NCI-H524 treated with DMSO at 0.1 percent for 48 hours (cell line): ENCODE data around the gene TWIST2.

ENCODE experiments used
- DNase-seq: peaks from one replicate; lab custom pipeline; 2025; lab: John Stamatoyannopoulos, UW

Gene TWIST2

DNA sequence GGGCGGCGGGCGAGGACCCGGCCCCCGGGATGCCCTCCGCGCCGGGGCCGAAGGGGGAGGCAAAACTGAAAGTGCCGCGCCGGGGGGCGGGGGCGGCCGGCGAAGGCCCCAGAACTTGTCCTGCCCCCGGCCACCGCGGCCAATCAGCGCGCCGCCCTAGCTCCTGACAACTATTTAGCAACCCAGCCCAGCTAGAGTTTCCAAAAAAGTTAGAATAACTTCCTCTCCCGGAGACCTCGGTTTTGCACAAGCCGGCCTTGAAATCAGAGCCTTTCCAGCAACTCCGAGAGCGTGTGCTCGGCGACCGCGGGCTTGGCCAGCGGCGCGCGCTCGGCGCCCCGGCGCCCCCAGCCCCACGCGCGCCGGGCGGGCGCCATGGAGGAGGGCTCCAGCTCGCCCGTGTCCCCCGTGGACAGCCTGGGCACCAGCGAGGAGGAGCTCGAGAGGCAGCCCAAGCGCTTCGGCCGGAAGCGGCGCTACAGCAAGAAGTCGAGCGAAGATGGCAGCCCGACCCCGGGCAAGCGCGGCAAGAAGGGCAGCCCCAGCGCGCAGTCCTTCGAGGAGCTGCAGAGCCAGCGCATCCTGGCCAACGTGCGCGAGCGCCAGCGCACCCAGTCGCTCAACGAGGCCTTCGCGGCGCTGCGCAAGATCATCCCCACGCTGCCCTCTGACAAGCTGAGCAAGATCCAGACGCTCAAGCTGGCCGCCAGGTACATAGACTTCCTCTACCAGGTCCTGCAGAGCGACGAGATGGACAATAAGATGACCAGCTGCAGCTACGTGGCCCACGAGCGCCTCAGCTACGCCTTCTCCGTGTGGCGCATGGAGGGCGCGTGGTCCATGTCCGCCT, at the start of gene TWIST2:
Gene TWIST2 (plus strand): TSS at position 245 of the 850 bp plus-strand sequence. CDS start 131 bp downstream, at position 376.
- no peak for DNase-seq

DNA sequence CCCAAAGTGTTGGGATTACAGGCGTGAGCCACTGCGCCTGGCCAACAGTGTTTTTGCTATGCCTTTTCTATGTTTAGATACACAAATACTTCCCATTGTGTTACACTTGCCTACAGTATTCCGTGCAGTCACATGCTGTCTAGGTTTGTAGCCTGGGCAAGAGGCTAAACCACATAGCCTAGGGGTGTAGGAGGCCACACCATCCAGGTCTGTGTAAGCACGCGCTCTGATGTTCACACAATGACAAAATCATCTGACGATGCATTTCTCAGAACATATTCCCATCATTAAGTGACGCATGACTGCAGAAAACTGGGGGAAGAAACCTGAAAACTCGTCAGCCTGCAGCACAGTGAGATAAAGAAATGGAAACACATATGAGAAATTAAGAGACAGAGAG, 46.1 kb upstream of the TWIST2 start:
- DNase-seq: no peak

DNA sequence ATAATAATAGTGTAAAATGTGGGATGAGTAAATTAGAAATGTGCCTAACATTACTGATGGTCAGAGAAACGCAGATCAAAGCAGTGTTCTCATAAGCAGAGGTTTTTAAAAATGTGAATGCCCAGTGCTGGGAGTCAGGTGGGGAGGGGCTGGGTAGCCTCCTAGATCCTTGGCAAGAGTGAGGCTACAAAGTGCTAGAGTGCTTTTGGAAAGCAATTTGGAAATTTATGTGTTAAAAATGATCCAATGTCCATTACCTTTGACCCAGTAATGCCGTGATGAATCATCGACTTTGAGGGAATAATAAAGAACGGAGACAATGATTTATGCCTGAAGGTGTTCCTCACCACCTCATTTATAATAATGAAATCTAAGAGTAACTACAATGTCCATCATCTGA, 44.9 kb upstream of the TWIST2 start:
- DNase-seq: no peak

DNA sequence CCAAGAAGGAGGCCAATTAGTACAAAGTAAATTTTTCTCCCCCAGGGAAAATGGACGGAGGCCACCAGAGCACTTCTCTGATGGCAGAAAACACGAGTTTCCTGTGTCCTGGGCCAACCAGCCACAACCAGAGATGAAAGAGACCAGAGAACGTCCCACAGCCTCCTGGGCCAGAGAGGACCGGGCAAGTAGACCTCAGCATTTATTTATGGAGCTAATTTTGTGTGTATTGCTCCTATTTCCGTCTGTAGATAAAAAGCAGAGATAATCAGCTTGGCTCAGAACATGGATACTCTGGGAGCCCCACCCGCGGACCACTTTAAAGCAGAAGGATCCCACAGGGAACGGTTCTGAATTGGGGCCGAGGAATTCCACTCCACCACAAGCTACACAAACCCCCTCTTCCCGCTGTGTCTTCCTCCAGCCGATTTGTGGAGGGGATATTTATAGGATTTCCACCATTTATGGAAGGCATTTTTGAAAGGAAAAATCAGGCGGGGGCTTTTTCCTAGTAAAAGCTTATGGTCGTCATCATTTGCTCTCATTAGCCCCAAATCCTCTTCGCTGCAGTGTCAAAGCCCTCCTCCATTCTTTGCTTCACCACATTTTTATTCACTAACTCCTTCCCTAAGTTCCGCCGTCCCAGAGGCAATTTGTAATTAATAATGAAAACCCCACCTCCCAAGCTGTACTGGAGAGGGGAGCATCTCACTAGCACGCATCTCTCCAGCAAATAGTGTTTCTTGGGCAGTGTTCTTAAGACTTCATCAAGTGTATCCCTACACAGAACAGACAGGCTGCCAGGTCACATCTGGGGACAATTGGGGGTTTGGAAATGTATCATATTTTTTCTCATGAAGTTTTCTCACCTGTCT, 43.7 kb upstream of the TWIST2 start:
- DNase-seq: no peak

DNA sequence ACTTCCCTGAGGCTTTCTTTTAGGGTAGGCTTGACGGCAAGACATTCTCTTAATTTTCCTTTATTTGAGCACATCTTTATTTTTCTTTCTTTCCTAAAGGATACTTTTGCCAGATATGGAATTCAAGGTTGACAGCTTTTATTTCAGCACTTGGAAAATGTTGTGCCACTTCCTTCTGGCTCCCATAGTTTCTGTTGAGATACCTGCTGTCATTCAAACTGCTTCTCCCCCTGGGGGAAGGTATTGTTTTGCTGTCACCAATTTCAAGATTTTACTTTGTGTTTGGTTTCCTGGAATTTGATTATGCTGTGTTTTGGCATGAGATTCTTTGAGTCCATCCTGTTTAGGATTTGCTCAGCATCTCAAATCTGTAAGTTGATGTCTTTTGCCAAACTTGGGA, 39.1 kb upstream of the TWIST2 start:
- DNase-seq: no peak

DNA sequence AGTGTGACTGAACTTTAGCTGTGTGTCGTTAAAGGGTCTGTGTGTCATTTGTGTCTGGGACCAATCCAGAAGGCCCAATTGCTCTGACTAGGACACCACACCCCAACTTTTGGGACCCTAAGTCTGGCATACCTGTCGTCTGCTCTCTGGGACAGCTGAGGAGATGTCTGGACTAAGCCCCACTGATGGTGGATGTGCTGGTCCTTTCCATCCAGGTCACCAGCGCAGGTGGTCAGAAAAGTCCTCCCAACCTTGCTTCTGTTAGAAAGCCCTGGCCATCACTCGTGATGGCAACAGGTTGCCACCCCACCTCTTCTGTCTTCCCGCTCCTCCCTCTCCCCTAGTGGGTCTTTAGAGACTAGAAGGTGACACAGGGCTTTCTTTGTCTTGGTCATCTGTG, 37.6 kb upstream of the TWIST2 start:
- no peak for DNase-seq

DNA sequence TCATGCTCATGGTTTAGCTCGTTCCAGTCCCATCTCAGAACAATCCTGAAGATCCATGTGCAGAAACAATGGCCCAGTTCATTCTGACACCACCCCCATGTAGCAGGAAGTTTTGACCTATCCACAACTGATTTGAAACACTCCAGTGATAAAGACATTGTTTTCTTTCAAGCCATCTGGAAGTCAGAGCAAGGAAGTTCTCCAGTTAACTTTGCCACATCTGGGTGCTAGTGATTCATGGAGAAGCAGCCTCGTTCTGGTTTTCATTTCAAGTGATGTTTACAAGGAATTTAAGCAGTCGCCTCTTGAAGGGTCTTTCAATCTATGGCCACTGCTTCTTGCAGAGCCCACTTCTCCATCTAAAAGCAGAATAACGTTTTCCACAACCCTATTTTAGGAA, 36.6 kb upstream of the TWIST2 start:
- DNase-seq: no peak

DNA sequence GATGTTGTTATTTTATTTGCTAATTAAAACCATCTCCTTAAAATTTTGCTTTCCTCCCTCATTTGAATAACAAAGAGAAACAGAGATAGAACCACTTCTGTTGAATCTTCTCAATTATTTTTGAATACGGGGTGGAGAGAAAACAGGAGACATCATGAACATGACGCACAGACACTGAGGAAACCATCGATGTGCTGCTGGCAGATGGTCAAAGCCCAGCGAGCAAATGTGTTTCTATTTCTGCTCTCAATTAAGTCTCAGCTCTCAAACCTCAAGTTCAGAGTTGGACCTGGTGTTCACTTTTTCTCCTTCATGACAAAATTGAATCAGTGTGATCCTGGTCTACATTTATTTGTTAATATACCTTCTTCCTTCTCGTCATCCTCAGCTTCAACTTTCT, 36.1 kb upstream of the TWIST2 start:
- DNase-seq: no peak

DNA sequence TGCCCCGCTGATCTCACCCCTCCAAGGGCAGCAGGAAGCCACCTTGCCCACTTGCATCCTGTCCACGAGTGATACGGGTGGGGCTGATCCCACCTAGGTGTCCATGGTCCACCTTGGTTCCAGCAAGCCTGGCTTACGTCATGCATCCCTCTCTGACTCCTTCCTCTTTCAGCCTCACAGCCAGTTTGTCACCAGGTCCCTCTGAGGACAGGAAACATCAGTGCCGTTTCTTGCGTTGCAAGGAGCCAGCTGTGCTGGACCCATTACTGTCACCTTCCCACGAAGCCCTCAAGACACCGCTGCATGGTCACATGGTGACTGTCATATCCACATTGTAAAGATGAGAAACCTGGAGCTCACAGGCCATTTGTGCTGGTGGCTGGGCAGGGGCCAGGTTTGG, 34.8 kb upstream of the TWIST2 start:
- no peak for DNase-seq

DNA sequence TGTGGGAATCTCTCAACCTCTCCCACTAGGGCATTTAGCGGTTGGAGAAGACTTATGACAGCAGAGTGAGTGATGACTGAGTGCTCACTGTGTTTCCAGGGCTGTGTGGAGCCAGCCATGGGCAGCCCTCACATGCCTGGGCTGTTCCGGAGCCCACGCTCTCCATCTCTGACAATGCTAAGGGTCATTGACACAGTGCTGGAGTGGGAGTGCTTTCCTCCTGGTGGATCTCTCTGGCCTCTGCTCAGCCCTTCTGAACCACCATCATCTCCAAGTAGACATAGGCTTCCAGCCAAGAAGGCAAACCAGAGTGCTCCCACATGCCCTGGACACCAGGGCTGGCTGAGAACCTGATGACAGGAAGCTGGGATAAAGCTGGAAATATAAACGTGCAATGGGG, 33.1 kb upstream of the TWIST2 start:
- no peak for DNase-seq

DNA sequence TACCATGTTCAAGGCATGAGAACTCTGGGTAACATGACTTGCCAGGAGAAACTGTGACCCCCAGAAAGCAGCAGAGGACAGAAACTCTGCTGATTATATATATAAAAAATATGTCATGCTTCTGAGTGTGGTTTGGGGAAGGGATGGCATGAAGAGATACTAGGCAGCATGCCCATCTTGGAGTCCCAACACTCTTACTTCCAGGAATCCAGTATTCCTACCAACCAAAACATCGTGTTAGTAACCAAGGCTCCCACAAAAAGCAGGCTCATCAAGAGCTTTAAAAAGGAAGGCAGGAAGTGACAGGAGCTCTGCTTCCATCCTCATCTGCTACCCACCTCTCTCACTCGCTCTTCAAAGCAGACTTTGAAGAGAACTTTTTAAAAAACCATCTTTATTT, 31.6 kb upstream of the TWIST2 start:
- DNase-seq: no peak

DNA sequence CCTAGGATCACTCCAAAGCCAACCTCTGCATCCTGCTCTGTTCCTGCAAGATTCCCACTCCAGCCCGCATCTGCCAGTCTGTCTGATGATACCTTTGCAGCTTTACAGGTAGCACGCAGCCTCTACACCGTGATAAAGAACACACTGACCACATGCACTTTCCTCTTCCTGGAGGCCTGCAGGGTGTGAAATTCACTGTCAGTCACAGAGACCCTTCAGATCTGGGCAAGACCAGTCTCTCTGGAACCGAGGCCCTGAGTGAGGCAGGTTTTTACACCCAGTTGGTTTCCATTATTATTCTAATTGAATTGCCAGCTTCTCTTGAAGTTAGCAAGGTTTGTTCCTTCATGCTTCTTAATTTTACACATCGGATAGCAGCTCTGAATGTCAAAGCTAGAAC, 30.5 kb upstream of the TWIST2 start:
- no peak for DNase-seq

DNA sequence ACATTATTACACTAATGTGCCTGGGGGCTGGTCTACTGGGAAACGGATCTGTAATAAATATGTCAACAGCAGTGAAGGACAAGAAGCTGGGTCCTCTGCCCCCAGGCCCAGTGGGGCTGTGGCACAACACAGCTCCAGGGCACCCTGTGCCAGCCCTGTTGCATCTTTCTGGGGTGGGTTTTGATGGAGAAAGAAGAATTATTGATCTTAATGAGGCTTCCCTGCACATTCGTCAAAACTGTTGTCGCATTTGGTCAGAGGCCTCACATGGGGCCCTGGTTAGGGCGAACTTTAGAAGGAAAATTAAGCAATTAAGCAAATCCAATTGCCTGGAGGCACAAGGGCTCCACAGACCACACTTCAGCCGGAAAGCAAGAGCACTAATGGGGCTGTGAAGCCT, 30.0 kb upstream of the TWIST2 start:
- DNase-seq: no peak

DNA sequence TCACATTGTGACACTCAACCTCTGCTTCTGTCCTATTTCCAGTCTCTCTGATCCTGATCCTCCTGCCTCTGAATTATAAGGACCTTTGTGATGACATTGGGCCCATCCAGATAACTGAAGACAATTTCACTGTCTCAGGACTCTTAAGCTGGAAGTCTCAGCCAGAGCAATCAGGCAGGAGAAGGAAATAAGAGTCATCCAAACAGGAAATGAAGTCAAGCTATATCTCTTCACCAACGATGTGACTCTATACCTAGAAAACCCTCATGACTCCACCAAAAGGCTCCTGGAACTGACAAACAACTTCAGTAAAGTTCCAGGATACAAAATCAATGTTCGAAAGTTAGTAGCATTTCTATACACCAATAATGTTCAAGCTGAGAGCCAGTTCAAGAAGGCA, 29.3 kb upstream of the TWIST2 start:
- DNase-seq: no peak

DNA sequence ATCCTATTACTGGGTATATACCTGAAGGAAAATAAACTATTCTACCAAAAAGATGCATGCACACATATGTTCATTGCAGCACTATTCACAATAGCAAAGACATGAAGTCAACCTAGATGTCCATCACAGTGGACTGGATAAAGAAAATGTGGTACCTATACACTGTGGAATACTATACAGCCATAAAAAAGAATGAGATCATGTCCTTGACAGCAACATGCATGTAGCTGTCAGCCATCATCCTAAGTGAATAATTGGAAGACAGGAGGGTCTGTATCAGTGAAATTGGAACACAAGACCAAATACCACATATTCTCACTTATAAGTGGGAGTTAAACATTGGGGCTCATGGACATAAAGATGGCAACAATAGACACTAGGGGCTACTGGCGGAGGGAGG, 27.7 kb upstream of the TWIST2 start:
- DNase-seq: no peak

DNA sequence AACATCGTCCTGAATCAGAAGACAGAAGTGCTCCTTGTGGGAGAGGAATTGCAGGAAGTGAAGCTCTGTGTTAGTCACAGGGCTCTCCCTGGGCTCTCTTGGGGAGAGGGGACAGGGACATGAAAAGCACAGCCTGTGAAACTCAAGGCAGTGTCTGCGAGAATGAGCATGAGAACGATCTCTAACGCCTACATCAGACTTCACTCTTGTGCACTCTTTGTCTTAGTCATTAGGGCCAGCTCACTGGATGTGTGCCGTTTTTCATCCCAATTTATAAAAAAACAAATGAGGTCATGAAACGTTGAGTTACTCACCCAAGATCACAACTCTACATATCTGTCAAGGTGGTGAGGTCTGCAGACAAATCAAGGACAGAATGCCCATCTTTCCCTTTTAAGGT, 27.0 kb upstream of the TWIST2 start:
- no peak for DNase-seq

DNA sequence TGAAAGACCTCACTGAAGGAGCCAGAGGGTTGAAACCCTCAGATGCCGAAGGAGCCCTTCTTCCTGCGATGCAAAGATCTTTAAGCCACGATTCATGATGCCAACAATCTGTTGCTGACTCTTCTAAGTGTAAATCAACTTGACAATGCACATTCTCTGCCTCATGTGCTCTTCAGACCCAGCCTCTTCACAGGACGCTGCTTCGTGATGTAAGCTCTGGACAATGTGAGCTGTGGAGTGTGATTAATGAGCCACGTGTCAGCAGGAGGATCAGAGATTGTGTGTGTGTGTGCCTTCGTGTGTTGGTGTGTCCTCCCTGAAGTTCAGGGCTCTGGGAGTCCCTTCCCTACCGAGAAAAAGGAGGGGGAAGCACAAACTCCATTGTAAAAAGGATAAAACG, 26.5 kb upstream of the TWIST2 start:
- DNase-seq: no peak

DNA sequence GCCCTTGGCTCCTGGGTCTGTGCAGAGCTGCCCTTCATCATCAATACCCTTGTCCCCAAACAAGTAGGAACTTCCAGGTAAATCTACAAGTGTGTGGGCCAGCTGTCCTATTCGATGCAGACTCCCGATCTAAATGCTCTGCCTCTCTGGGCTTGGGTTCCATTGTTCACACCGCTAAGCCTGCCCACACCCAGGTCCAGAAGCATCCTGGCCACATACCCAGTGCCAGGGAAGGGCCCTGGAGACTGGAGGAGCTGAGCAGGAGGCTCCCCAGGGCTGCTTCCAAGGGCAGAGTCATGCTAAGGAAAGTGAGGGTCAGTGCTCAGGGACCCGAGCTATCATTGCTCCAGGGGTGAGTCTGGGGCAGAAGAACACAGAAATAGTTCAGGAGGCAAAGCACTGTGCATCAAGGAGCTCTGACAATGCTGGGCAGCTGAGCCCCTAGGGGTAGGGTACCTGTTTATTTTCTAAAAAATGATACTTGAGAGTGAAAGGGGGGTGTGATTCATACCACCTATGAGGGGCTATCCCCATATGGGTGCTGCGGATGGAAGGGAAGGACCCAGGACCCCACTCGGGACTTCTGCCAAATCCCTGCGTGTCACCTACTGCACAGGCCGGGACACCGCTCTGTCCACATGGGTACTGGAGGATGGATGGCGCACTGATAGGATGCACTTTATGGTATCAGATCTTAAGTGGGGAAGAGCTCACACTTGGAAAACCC, 25.8 kb upstream of the TWIST2 start:
- DNase-seq: no peak

DNA sequence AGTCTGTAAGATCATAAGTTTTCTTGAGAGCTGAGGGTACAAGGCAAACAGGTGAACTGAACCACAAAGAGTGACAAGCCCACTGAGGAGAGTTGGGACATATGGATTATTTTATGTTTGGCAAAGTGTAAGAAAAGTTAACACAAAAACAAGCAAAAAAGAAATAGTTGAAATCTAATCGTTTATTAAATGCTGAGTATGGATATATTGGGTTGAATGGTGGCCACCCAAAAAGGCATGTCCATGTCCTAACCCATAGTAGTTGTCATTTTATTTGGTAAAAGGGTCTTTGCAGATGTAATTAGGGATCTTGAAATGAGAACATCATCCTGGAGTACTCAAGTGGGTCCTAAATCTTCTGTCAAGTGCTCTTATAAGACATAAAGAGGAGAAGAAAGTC, 24.9 kb upstream of the TWIST2 start:
- DNase-seq: no peak

DNA sequence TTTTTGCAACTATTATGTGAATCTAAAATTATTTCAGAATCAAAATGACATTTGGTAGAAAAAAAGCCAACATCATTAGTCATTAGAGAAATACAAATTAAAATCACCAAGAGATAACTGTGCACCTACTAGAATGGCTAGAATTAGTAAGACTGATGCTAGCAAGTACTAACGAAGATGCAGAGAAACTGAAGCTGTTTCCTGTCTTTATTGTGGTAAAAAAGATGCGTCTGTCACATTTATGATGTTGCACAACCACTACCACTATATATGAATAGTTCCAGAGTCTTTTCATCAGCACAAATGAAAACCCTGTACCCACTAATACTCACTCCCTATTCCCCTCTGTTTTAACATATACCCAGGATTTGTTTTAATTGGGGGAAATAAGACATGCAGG, 16.7 kb upstream of the TWIST2 start:
- no peak for DNase-seq

DNA sequence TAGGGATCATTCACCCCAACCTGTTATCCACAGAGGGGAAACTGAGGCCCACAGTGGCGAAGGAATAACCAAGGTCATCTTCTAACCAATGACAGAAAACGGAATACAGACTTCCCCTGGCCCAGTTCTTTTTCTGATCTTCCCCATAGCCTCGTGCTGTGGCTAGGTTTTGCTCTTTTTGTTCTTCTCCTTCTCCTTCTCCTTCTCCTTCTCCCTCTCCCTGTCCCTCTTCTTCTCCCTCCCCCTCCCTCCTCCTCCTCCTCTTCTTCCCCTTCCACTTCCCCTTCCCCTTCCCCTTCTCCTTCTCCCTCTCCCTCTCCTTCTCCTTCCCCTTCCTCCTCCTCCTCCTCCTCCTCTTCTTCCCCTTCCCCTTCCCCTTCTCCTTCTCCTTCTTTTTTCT, 12.9 kb upstream of the TWIST2 start:
- DNase-seq: no peak

DNA sequence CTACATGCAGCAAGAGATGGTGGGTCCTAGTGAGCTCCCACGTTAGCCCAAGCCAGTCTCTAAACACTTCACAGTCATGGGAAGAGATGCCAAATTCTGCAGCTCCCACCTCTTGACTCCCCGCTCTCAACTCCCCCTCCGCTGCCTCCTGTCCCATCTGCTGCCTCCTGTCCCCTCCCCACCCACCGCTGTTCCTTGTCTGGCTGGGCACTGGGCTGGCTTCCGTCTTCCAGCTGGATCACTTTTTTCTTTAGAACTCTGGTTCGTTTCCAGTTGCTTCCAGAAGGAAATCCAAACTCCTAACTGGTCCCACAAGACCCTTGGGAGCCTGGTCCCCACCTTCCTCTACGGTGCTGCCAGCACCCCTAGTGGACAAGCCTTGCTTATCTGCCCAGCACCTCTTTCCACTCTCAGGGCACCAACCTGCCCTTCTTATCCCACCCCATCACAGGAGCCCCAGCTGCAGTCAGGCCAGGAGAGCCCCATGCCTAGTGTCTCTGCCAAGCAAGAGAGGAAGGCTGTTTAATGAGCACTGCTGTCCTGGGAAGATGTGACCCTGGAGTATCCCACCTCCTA, 12.1 kb upstream of the TWIST2 start:
- no peak for DNase-seq
